Sigmoid colon (tissue), 4 donors: Measurements from ENCODE around the gene LRRC17.

ENCODE experiments used
- POLR2A ChIP-seq, 2 donors: fragments of 450-650 bp; IDR thresholded peaks; one replicate each; pipeline ENCODE4 v1.6.1; 2016; ENCODE audit warnings: antibody characterized with exemption in 2 of 2, mild to moderate bottlenecking in 2 of 2, moderate library complexity in 2 of 2
- POLR2AphosphoS5 ChIP-seq, 4 donors: sonication (generic); formaldehyde crosslinking; IDR thresholded peaks; one replicate each; pipeline ENCODE4 v1.6.1; 2017; ENCODE audit warnings: antibody characterized with exemption in 4 of 4
- TF ChIP-seq, protein P1 (sequence below), 4 experiments: fragments of 450-650 bp in 3 of 4; fragments of 200-600 bp in 1 of 4; IDR thresholded peaks; one replicate each; pipeline ENCODE4 v1.5.1; 2016 to 2019; ENCODE audit warnings: antibody characterized with exemption in 4 of 4, mild to moderate bottlenecking in 3 of 4, moderate library complexity in 2 of 4

GRCh38 chr7:102916426-102916825, 3.6 kb downstream of the LRRC17 start:
- TF ChIP-seq POLR2AphosphoS5 (IDR thresholded peaks at IDR 0.05) (no peak), POLR2A (IDR thresholded peaks at IDR 0.05) (no peak)
- TF ChIP-seq, protein P1, sequence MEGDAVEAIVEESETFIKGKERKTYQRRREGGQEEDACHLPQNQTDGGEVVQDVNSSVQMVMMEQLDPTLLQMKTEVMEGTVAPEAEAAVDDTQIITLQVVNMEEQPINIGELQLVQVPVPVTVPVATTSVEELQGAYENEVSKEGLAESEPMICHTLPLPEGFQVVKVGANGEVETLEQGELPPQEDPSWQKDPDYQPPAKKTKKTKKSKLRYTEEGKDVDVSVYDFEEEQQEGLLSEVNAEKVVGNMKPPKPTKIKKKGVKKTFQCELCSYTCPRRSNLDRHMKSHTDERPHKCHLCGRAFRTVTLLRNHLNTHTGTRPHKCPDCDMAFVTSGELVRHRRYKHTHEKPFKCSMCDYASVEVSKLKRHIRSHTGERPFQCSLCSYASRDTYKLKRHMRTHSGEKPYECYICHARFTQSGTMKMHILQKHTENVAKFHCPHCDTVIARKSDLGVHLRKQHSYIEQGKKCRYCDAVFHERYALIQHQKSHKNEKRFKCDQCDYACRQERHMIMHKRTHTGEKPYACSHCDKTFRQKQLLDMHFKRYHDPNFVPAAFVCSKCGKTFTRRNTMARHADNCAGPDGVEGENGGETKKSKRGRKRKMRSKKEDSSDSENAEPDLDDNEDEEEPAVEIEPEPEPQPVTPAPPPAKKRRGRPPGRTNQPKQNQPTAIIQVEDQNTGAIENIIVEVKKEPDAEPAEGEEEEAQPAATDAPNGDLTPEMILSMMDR (IDR thresholded peaks at IDR 0.05): no peak
